DMS153 treated with DMSO at 0.1 percent for 48 hours (cell line): ENCODE results near the gene ARSJ.
A peak's percentile ranks its signal among the peaks of the same experiment; 100 is the strongest.
"Not testable (repeated sequence)": the region's sequence is repeated elsewhere in the genome, so short reads cannot be mapped to it uniquely, and the experiment has no call there.

Experiments used
- DNase-seq: peaks from one replicate; lab custom pipeline; 2025; ENCODE audit not compliant: unreplicated experiment; lab: John Stamatoyannopoulos, UW

Gene ARSJ

DNA sequence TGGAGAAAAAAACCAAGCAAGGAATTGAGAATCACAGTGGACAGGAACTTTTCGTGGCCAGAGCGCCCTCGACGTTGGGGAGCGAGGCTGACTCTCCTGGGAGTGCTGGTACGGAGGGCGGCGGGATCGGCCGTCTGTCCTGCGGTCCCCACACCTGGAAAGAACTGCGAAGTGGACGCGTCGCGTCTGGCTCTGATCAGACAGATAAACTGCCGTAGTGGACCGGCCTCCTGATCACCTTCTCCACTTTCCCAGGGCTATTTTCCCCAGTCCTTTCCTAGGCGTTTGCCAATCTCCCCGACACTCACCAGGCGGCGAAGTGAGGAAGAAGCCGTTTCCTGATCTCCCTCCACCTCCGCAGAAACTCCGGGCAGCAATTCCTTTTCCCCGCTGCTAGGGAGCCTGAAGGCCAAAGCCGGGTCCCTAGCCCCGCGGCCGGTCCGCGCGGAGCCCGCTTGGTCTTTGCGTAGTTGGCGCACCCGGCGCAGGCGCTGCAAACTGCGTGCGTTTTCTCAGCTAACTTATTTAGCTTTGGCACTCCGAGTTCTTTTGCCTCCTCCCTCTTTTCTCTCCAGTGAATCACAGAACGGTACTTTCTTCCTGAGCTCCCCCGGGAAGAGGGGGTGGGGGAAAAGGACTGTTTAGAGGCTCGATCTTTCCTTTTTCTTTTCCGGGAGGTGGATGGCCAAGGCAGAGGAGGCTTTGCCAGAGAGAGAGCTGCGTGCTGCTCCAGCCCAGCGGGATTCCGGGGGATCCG is at the start of gene ARSJ:
TSS of gene ARSJ (minus strand) at position 500 of the 757 bp plus-strand sequence. CDS start 813 bp downstream, outside the sequence.
- DNase-seq: peak; percentile 82

GRCh38 chr4:114028071-114028470 is 48.6 kb upstream of the ARSJ start:
- DNase-seq: no peak

DNA sequence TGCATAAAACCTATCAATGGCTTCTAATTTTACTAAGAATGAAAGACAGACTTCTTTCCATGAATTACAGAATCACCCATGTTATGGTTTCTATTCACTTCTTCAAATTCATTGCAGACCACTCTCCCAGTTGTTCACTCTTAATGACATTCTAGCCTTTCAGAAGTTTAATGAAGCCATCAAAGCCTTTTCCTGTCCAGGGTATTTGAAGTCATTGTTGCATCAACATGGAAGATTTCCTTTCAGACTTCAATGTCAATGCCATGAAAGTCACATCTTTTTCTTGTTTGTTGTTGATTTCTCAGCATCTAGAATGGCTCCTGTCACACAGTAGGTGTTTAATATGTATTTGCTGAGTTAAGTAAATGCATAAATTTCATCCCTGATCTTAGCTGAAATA is 48.1 kb upstream of the ARSJ start:
- no peak for DNase-seq

DNA sequence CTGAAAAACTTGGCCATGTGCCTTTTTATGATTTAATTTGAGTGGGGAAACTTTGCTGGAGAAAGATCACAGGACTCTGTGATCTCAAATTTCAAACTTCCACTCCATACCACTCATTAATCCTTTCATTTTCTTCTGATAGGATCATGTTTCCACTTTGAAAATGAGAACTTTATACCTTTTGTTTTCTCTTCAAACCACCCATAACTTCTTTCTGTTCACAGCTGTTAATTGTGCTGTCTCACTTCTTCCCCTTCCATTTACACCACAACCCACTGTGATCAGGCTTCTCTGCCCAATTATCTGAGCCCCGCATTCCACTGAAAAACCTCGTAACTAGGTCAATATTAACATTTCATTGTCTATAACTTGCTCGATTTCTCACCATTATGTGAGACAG is 47.0 kb upstream of the ARSJ start:
- DNase-seq: no peak

DNA sequence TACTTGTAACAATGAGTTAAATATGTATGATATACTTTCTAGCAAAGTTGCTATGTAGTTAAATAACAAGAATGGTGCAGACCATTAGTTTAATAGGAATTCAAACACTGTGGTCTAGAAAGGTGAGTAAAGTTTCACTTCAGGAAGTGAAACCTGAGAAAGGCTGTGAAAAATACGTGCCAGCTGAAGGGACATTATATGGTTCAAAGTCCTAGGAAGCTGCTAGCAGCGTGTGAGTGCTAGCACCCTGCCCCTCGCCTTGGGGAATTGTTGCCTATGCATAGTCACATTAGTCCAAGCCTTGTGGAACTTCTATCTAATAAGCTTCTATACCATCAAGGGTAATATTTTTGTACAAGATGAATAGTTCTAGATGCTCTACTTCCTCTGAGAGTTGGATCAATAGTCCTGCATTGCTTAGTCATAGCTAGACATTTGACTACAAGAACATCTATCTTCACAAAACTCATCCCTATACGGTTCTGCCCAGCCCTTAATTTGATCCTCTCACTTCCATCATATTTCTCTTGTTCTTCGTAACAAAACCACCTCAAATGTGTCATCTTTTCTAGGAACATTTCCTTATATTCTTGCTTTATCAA is 45.8 kb upstream of the ARSJ start:
- DNase-seq: no peak

- no peak for DNase-seq
Measured at GRCh38 chr4:114021451-114021850, 42.0 kb upstream of the ARSJ start.

DNA sequence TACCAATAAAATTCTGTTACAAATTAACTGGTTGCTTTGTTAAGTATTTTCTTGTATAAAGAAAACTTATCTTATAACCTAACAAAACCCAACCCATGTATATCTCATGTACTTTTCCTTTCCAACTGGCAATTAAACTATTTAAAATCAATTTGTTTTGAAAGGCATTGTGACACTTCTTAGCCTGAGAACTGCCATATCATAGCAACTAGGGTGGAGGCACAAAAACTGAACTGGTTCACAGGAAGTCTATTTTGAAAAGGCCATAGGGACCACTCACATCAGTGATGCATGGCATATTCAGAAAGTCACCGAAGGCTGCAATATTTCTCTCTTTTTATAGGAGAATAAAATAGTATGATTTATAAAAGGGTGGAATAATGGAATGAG is 40.5 kb upstream of the ARSJ start:
- no peak for DNase-seq

- no peak for DNase-seq
Measured at GRCh38 chr4:114019276-114019968, 40.0 kb upstream of the ARSJ start.

- no peak for DNase-seq
Measured at GRCh38 chr4:114017120-114017917, 37.9 kb upstream of the ARSJ start.

GRCh38 chr4:114015444-114015899 is 36.0 kb upstream of the ARSJ start:
- peak; percentile 71 for DNase-seq

GRCh38 chr4:114013201-114013600 is 33.8 kb upstream of the ARSJ start:
- not testable (repeated sequence) for DNase-seq

- DNase-seq: no peak
Measured at GRCh38 chr4:114012749-114013148, 33.3 kb upstream of the ARSJ start.

DNA sequence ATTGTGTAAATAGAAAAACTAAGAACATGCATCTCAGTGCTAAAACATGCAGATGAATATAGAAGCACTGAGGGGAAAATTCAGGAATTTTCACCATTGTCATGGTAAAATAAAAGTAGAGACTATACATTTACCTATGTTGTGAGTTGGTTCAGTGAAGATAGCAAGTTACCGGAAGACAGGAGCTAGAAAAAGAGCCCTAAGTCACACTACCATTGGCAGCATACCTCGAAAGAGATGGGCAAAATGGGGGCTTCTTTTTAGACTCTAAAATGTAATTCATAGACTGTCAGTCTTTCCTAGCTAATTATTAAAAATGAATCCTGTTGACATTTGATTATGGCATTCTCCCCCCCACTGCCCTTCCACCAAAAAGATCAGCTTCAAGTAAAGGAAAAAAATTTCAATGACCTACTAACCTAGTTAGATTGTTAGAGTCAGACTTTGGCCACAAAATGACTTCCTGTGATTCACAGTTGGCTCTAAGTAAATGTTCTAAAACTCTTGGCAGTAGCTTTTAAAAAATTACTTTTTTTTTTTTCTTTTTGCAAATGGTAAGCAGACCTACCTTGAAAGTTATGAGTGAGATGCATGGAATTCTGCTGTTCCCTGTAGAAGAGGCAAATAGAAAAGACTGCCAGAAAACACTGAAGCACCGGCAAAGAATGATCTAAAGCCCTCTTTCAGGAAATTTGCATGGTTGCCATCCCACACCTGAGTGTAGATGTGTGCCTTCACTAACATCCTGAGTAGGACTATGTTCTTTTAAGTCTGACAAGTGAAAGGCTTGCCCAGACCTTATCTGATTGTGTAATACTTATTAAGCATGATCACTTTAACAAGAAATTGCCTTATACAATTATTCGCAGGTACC is 26.4 kb upstream of the ARSJ start:
- no peak for DNase-seq

GRCh38 chr4:114004483-114005226 is 25.2 kb upstream of the ARSJ start:
- DNase-seq: not testable (repeated sequence)

GRCh38 chr4:113998531-113998930 is 19.1 kb upstream of the ARSJ start:
- DNase-seq: no peak

DNA sequence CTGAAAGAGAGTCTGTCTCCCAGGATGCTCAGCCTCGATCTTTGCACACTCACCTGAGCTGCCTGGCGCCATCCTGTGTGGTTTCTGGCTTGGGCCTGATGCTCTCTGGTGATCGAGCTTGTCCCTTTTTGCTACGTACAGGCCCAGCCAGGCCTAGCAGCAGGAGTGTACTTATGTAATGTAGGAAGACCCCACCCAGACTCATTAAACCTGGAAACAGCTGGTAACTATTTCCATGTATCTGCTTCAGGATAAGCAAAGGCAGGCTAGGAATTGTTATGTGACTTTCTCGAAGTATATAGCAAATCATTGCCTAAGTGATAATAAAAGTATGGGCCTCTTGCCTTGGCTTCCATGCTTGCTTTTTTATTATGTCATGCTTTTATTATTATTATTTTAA is 18.6 kb upstream of the ARSJ start:
- DNase-seq: no peak

DNA sequence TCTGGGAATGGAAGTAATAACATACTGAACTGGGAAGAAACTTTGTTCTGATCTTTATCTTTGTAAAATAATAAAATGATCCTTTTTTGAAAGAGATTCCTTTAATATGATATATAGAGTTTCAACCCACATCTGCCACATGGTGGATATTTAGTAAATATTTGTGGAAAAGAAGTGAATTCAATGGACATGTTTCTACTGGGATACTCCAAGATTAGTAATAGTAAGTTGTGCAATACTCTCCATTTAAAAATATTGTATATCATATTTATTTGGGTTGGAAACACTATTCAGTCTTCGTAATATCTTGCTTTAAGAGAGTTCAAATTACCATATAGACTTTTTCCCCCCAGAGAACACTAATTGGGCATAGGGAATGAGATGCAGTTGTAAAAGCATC is 17.8 kb upstream of the ARSJ start:
- DNase-seq: no peak

- no peak for DNase-seq
Measured at GRCh38 chr4:113996599-113997177, 17.2 kb upstream of the ARSJ start.

- DNase-seq: no peak
Measured at GRCh38 chr4:113993887-113994286, 14.4 kb upstream of the ARSJ start.
